Fibroblast of skin of right biceps (primary cell): Measurements from ENCODE around the gene DMRT1.

Experiments
- DNase-seq: peaks from one replicate; pipeline ENCODE4 v3.0.0-alpha.2; 2013

DMRT1 gene

GRCh38 chr9:841371-842209 lies at the start of gene DMRT1:
TSS of gene DMRT1 (plus strand) at chr9:841697. CDS start at chr9:841839, 142 bp downstream.
- DNase-seq = no peak

GRCh38 chr9:792331-793260 lies 48.9 kb upstream of the DMRT1 start:
- DNase-seq = no peak

GRCh38 chr9:794386-794785 lies 47.1 kb upstream of the DMRT1 start:
- DNase-seq = no peak

GRCh38 chr9:795869-796268 lies 45.6 kb upstream of the DMRT1 start:
- no peak for DNase-seq

GRCh38 chr9:800591-801150 lies 40.8 kb upstream of the DMRT1 start:
- DNase-seq = peak; percentile 1

- peak; percentile 89 for DNase-seq
Observed at GRCh38 chr9:801399-802071, 40.0 kb upstream of the DMRT1 start.

- no peak for DNase-seq
Observed at GRCh38 chr9:804026-804425, 37.5 kb upstream of the DMRT1 start.

GRCh38 chr9:805151-805550 lies 36.3 kb upstream of the DMRT1 start:
- no peak for DNase-seq

GRCh38 chr9:806285-807156 lies 35.0 kb upstream of the DMRT1 start:
- peak; percentile 27 for DNase-seq

- no peak for DNase-seq
Observed at GRCh38 chr9:811106-811531, 30.4 kb upstream of the DMRT1 start.

GRCh38 chr9:818958-819357 lies 22.5 kb upstream of the DMRT1 start:
- DNase-seq = no peak

GRCh38 chr9:826500-827280 lies 14.8 kb upstream of the DMRT1 start:
- no peak for DNase-seq

- DNase-seq = no peak
Observed at GRCh38 chr9:840343-840742, 1.2 kb upstream of the DMRT1 start.

- no peak for DNase-seq
Observed at GRCh38 chr9:842635-843426, 1.3 kb downstream of the DMRT1 start.

- DNase-seq = no peak
Observed at GRCh38 chr9:843427-843785, 1.9 kb downstream of the DMRT1 start.

- DNase-seq = no peak
Observed at GRCh38 chr9:846852-847251, 5.4 kb downstream of the DMRT1 start.

GRCh38 chr9:847505-847904 lies 6.0 kb downstream of the DMRT1 start:
- no peak for DNase-seq

- no peak for DNase-seq
Observed at GRCh38 chr9:849431-849830, 7.9 kb downstream of the DMRT1 start.

- DNase-seq = no peak
Observed at GRCh38 chr9:852539-852938, 11.0 kb downstream of the DMRT1 start.

GRCh38 chr9:859251-859650 lies 17.8 kb downstream of the DMRT1 start:
- no peak for DNase-seq
